Spleen (tissue), 7 donors: ENCODE results near the gene COL11A1.

ENCODE experiments used
- POLR2A ChIP-seq, 3 donors: fragments of 450-650 bp; IDR thresholded peaks; one replicate each; pipeline ENCODE4 v1.5.1; 2017; ENCODE audit warnings: antibody characterized with exemption in 3 of 3, mild to moderate bottlenecking in 1 of 3
- POLR2AphosphoS5 ChIP-seq, 3 donors: sonication (generic); formaldehyde crosslinking; IDR thresholded peaks; one replicate each; pipeline ENCODE4 v1.5.1; 2017; ENCODE audit warnings: antibody characterized with exemption in 3 of 3
- TF ChIP-seq, protein P1 (sequence below), 11 experiments: fragments of 200-600 bp in 7 of 11; fragments of 450-650 bp in 4 of 11; sonication (generic) in 4 of 11; IDR thresholded peaks in 8 of 11; conservative IDR thresholded peaks in 3 of 11; 1 replicate in 7 of 11; 2 replicates in 4 of 11; pipeline versions ENCODE4 v1.4.0 to v1.8.0; 2016 to 2021; ENCODE audit warnings: antibody characterized with exemption in 11 of 11, inconsistent platforms in 4 of 11, mild to moderate bottlenecking in 1 of 11
- donor health status: DM: no; HTN: no; CAD: no; lungs with moderate emphysema.
- donor health status: DM: no; HTN: no; CAD: no.
- donor health status: DM: no; HTN: no; CAD: no.

DNA sequence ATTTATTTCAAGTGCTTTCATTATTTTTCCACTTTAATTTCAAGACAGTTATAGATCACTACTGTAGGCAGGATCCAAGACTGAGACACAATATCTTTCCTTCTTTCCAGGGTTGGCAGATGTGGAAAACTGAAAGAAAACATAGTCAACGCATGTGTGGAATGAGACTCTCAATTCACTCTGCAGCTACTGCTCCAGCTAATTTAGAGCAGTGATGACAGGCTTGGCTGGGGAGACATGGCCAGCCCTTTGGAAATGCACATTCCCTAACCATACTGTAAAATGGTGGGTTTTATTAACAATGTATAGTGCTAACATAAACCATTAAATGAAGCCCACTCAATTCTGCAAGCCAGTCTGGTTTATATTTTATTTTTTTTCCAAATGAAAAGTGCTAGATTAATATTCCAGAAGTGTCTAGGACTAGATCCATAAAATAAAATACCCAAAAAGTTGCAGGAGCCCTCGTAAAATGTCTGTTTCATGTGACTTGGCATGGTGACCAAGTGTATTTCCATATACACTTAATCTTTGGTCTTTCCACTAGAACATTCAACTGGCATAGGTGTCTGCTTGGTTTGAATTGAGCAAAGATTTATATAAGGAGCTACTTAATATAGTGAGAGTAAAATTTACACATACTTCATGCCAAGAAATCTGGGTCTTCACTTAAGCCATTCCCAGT lies 32.9 kb downstream of the COL11A1 start:
- TF ChIP-seq POLR2A (IDR thresholded peaks at IDR 0.05): no peak
- TF ChIP-seq, protein P1, sequence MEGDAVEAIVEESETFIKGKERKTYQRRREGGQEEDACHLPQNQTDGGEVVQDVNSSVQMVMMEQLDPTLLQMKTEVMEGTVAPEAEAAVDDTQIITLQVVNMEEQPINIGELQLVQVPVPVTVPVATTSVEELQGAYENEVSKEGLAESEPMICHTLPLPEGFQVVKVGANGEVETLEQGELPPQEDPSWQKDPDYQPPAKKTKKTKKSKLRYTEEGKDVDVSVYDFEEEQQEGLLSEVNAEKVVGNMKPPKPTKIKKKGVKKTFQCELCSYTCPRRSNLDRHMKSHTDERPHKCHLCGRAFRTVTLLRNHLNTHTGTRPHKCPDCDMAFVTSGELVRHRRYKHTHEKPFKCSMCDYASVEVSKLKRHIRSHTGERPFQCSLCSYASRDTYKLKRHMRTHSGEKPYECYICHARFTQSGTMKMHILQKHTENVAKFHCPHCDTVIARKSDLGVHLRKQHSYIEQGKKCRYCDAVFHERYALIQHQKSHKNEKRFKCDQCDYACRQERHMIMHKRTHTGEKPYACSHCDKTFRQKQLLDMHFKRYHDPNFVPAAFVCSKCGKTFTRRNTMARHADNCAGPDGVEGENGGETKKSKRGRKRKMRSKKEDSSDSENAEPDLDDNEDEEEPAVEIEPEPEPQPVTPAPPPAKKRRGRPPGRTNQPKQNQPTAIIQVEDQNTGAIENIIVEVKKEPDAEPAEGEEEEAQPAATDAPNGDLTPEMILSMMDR (IDR thresholded peaks at IDR 0.05 in 8 of 11, conservative IDR thresholded peaks at IDR 0.05 in 3 of 11): no peak
- TF ChIP-seq POLR2AphosphoS5 (IDR thresholded peaks at IDR 0.05): no peak
